ENCODE data around the gene STK11IP.

GRCh38 chr2:219665926-219666325, 68.3 kb downstream of the STK11IP start:
- TF ChIP-seq POLR2AphosphoS5 (IDR thresholded peaks at IDR 0.05) (no peak), CTCF (IDR thresholded peaks at IDR 0.05) (no peak)
